Measurements from ENCODE around the gene ERAL1.
A peak's percentile ranks its signal among the peaks of the same experiment; 100 is the strongest.
"Not testable (repeated sequence)": the region's sequence is repeated elsewhere in the genome, so short reads cannot be mapped to it uniquely, and the experiment has no call there.

ERAL1 gene

GRCh38 chr17:28899212-28899815 is 44.5 kb downstream of the ERAL1 start:
- no peak for DNase-seq (ENCODE audit: low spot score)

GRCh38 chr17:28900986-28901726 is 46.3 kb downstream of the ERAL1 start:
- no peak for DNase-seq (ENCODE audit: low spot score)

- DNase-seq (ENCODE audit: low spot score): peak; percentile 43
Observed at GRCh38 chr17:28901866-28902818, 47.3 kb downstream of the ERAL1 start.

- DNase-seq (ENCODE audit: low spot score): peak; percentile 94
Observed at GRCh38 chr17:28902819-28903545, 48.2 kb downstream of the ERAL1 start, which contains the start of gene DHRS13. Gene DHRS13, minus strand, starts transcription at chr17:28903079. Its CDS starts 135 bp downstream, at chr17:28902944.

- DNase-seq (ENCODE audit: low spot score): not testable (repeated sequence)
Observed at GRCh38 chr17:28903546-28903841, 48.7 kb downstream of the ERAL1 start.

- no peak for DNase-seq (ENCODE audit: low spot score)
Observed at GRCh38 chr17:28904800-28905199, 50.0 kb downstream of the ERAL1 start.

GRCh38 chr17:28906276-28906675 is 51.5 kb downstream of the ERAL1 start:
- DNase-seq (ENCODE audit: low spot score): no peak

- no peak for DNase-seq (ENCODE audit: low spot score)
Observed at GRCh38 chr17:28906706-28907438, 52.1 kb downstream of the ERAL1 start.

- DNase-seq (ENCODE audit: low spot score): no peak
Observed at GRCh38 chr17:28907709-28908475, 53.1 kb downstream of the ERAL1 start.

GRCh38 chr17:28908640-28909167 is 53.9 kb downstream of the ERAL1 start:
- no peak for DNase-seq (ENCODE audit: low spot score)

- DNase-seq (ENCODE audit: low spot score): no peak
Observed at GRCh38 chr17:28910534-28910933, 55.7 kb downstream of the ERAL1 start.

Data from SW480 (cell line).